GM21717 (cell line): ENCODE data around the gene PTCH1.

Experiments used
- ATAC-seq: cut with Tn5 transposase; IDR thresholded peaks from one replicate; pipeline ENCODE4 v1.9.1; 2021; ENCODE audit warnings: mild to moderate bottlenecking, moderate library complexity; ENCODE audit not compliant: unreplicated experiment

PTCH1 gene

GRCh38 chr9:95411054-95411892 lies 105.5 kb downstream of the PTCH1 start:
- ATAC-seq = no peak

- no peak for ATAC-seq
Measured at GRCh38 chr9:95409650-95410426, 106.9 kb downstream of the PTCH1 start.

GRCh38 chr9:95407524-95407923 lies 109.2 kb downstream of the PTCH1 start:
- ATAC-seq = no peak

GRCh38 chr9:95406121-95406520 lies 110.7 kb downstream of the PTCH1 start:
- no peak for ATAC-seq

- ATAC-seq = no peak
Measured at GRCh38 chr9:95399261-95399660, 117.5 kb downstream of the PTCH1 start.
